ENCODE measurements around the gene MUS81. TPM values are rescaled to one million over a fixed set of nuclear protein-coding genes. Genes with fewer than 3 reads are reported as not detected.

Gene MUS81
- total and polyA plus RNA-seq, 9 of the 15 experiments (the other 6 are each of a cell fraction or from before 2014, with no cell fraction given) = 13.4 to 118 (median 53.7) TPM

- 0 out of 4 replicates have a peak, but pooled peaks of 1 of the 2 experiments have one; percentile 25 for TF ChIP-seq BCLAF1 (IDR thresholded peaks at IDR 0.05; ENCODE audit: borderline replicate concordance in 1 of 2, control insufficient read depth in 1 of 2, low read depth in 2 of 2, low read length in 1 of 2)
- no peak for TF ChIP-seq NFIC (IDR thresholded peaks at IDR 0.05)
- no peak; the same call in 1 of the 2 replicates for TF ChIP-seq ZNF589 (CRISPR knock-in tag; IDR thresholded peaks at IDR 0.05; ENCODE audit: low read depth)
- TF ChIP-seq ZNF707 (CRISPR knock-in tag; conservative IDR thresholded peaks at IDR 0.05) = no peak
- no peak for TF ChIP-seq CC2D1A (IDR thresholded peaks at IDR 0.05)
- no peak for TF ChIP-seq MCM5 (IDR thresholded peaks at IDR 0.05; ENCODE audit: low read depth)
- TF ChIP-seq ZNF785 (CRISPR knock-in tag; IDR thresholded peaks at IDR 0.05) = no peak
- TF ChIP-seq RREB1 (CRISPR knock-in tag; IDR thresholded peaks at IDR 0.05) = no peak
- no peak for TF ChIP-seq EHMT2 (IDR thresholded peaks at IDR 0.05)
- TF ChIP-seq ZNF41 (CRISPR knock-in tag; conservative IDR thresholded peaks at IDR 0.05) = no peak
- TF ChIP-seq ZMIZ1 (IDR thresholded peaks at IDR 0.05; ENCODE audit: low read depth in 2 of 2, low read length in 2 of 2) = no peak
- TF ChIP-seq MYBL2 (IDR thresholded peaks at IDR 0.05; ENCODE audit: low read depth) = no peak
- TF ChIP-seq MYBL2 (CRISPR knock-in tag; IDR thresholded peaks at IDR 0.05; ENCODE audit: borderline replicate concordance) = no peak
- TF ChIP-seq HDAC2 (IDR thresholded peaks at IDR 0.05) = no peak
- no peak for TF ChIP-seq MECOM (CRISPR knock-in tag; IDR thresholded peaks at IDR 0.05)
- no peak for TF ChIP-seq ZNF445 (CRISPR knock-in tag; IDR thresholded peaks at IDR 0.05; ENCODE audit: low read depth)
- TF ChIP-seq GABPB1 (CRISPR knock-in tag; IDR thresholded peaks at IDR 0.05) = no peak
Measured at GRCh38 chr11:65903068-65903481, 42.8 kb downstream of the MUS81 start (continued).
